SU-DHL-6 (cell line): ENCODE results near the gene SOX5.

ENCODE experiments used
- H2AFZ ChIP-seq: fragments of 200-600 bp; sonication (generic); 2 replicates; pipeline ENCODE4 v1.6.1; 2014; ENCODE audit warnings: low read depth, mild to moderate bottlenecking, moderate library complexity, mixed read lengths, antibody characterized with exemption, low read length; ENCODE audit not compliant: severe bottlenecking
- H3F3A ChIP-seq: fragments of 200-600 bp; shearing (Covaris generic); 2 replicates; pipeline ENCODE4 v1.6.0; 2016; ENCODE audit warnings: antibody characterized with exemption, mild to moderate bottlenecking; ENCODE audit not compliant: insufficient read depth
- H3K27ac ChIP-seq: fragments of 200-600 bp; sonication (generic); 2 replicates; pipeline ENCODE4 v1.5.1; 2016; ENCODE audit warnings: low read depth, mild to moderate bottlenecking, low read length, moderate library complexity, mixed read lengths
- H3K27me3 ChIP-seq: fragments of 200-600 bp; sonication (generic), shearing (Covaris generic); 2 replicates; pipeline ENCODE4 v1.6.0; 2014; ENCODE audit warnings: mild to moderate bottlenecking, low read length
- H3K36me3 ChIP-seq: fragments of 200-600 bp; sonication (generic); 2 replicates; pipeline ENCODE4 v1.6.1; 2014; ENCODE audit warnings: mild to moderate bottlenecking, low read length, mixed read lengths
- H3K4me2 ChIP-seq: fragments of 300-600, 200-600 bp; shearing (Covaris generic), sonication (generic); 2 replicates; pipeline ENCODE4 v1.6.0; 2014; ENCODE audit warnings: low read length, low read depth, mild to moderate bottlenecking; ENCODE audit not compliant: poor library complexity, severe bottlenecking
- H3K4me3 ChIP-seq: fragments of 200-600 bp; sonication (generic); 2 replicates; pipeline ENCODE4 v1.5.1; 2014; ENCODE audit warnings: antibody characterized with exemption, low read length, mild to moderate bottlenecking, mixed read lengths; ENCODE audit not compliant: insufficient read depth, poor library complexity, severe bottlenecking
- H3K79me2 ChIP-seq: fragments of 200-600 bp; sonication (generic); 2 replicates; pipeline ENCODE4 v1.6.1; 2014; ENCODE audit warnings: mild to moderate bottlenecking, low read length, moderate library complexity; ENCODE audit not compliant: insufficient read depth
- H3K9ac ChIP-seq: fragments of 200-600 bp; sonication (generic); 2 replicates; pipeline ENCODE4 v1.7.0; 2014; ENCODE audit warnings: mild to moderate bottlenecking, low read length
- H3K9me2 ChIP-seq: fragments of 200-600 bp; sonication (generic); replicated peaks from 2 replicates; pipeline ENCODE4 v1.6.1; 2014; ENCODE audit warnings: low read length; ENCODE audit not compliant: insufficient read depth
- H3K9me3 ChIP-seq: fragments of 200-600 bp; sonication (generic); 2 replicates; pipeline ENCODE4 v1.6.1; 2014; ENCODE audit warnings: low read length, mixed read lengths; ENCODE audit not compliant: insufficient read depth
- H4K20me1 ChIP-seq: fragments of 200-600 bp; sonication (generic); 2 replicates; pipeline ENCODE4 v1.6.1; 2014; ENCODE audit warnings: low read depth, mild to moderate bottlenecking, antibody characterized with exemption, low read length, moderate library complexity, mixed read lengths
- CTCF ChIP-seq: fragments of 200-600 bp; sonication (generic); IDR thresholded peaks from one replicate; pipeline ENCODE4 v1.5.1; 2017; ENCODE audit warnings: antibody characterized with exemption, mild to moderate bottlenecking, low read length, moderate library complexity; ENCODE audit not compliant: insufficient read depth, poor library complexity, severe bottlenecking
- EZH2phosphoT487 ChIP-seq: fragments of 200-600 bp; sonication (generic), shearing (Covaris generic); conservative IDR thresholded peaks from 2 replicates; pipeline ENCODE4 v1.6.1; 2018; ENCODE audit warnings: mild to moderate bottlenecking, antibody characterized with exemption, low read length, moderate library complexity, mixed read lengths

Gene SOX5

DNA sequence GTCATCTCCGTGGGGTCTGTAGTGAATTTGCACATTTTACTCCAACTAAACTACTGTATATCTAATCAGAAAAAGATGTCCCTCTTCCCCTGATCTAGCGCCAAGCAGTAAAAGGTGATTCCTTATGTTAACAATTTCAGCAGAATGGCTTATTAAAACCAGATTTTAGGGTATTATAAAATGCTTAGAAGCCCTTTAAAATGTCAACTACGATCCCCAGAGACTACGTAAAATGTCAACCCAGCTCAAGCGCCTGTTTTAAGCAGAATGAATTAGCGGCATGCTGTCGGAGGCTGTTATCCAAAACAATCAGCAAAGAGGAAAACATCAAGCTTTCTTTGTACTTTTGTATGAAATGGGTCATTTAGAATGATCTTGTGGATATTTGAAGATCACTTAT lies 408.9 kb downstream of the SOX5 start:
- Histone ChIP-seq H3K9me3 (no peaks in the 10 kb centered on the region), H3K36me3 (no peaks in the 10 kb centered on the region), H3K79me2 (no peaks in the 10 kb centered on the region), H2AFZ (no peak overlapping the region), H3K27me3 (no peaks in the 10 kb centered on the region), H3K27ac (no peak overlapping the region), H3K4me2 (no peak overlapping the region), H3F3A (no peaks in the 10 kb centered on the region), H3K9ac (no peak overlapping the region), H3K4me3 (no peak overlapping the region), H4K20me1 (no peaks in the 10 kb centered on the region), H3K9me2 (no peaks in the 10 kb centered on the region)
- TF ChIP-seq EZH2phosphoT487 (no peak), CTCF (no peak)

GRCh38 chr12:23536293-23536692 lies 413.2 kb downstream of the SOX5 start:
- Histone ChIP-seq H3K27me3 (no peaks in the 10 kb centered on the region), H3K9ac (no peak overlapping the region), H3K79me2 (no peaks in the 10 kb centered on the region), H3F3A (no peaks in the 10 kb centered on the region), H3K36me3 (no peaks in the 10 kb centered on the region), H3K4me3 (no peak overlapping the region), H3K9me3 (no peaks in the 10 kb centered on the region), H3K9me2 (no peaks in the 10 kb centered on the region), H4K20me1 (no peaks in the 10 kb centered on the region), H2AFZ (peak overlapping the region; percentile 12), H3K4me2 (peak overlapping the region; percentile 35), H3K27ac (peak overlapping the region; percentile 63)
- TF ChIP-seq EZH2phosphoT487, result no peak
- no peak for TF ChIP-seq CTCF

DNA sequence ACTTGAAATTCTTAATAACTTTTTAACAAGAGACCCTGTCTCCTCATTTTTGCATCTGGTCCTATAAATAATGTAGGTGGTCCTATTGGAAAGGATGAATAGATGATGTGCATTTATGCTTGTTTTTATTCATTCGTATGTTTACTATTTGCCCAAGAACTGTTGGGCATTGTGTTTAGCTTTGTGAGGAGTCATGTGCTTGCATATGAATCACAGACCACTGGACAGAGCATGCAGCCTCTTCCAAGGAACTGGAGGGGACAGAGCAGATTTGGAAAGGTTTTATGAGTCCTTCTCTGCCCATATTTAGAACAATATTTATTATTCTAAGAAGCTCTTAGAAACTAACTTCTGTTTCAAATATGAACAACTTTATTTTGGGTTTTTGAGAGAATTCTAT lies 414.0 kb downstream of the SOX5 start:
- no peak for TF ChIP-seq CTCF
- no peak for TF ChIP-seq EZH2phosphoT487
- H3K79me2 ChIP-seq, result no peaks in the 10 kb centered on the region
- H3K9me3 ChIP-seq, result no peaks in the 10 kb centered on the region
- H3K36me3 ChIP-seq, result no peaks in the 10 kb centered on the region
- H3K4me3 ChIP-seq, result no peak overlapping the region
- H3K27me3 ChIP-seq, result no peaks in the 10 kb centered on the region
- H3K4me2 ChIP-seq, result peak overlapping the region; percentile 34
- H2AFZ ChIP-seq, result peak overlapping the region; percentile 29
- H4K20me1 ChIP-seq, result no peaks in the 10 kb centered on the region
- no peaks in the 10 kb centered on the region for H3F3A ChIP-seq
- no peak overlapping the region for H3K9ac ChIP-seq
- H3K27ac ChIP-seq, result peak overlapping the region; percentile 63
- no peaks in the 10 kb centered on the region for H3K9me2 ChIP-seq
